Muscle of leg (tissue), 11 donors: Measurements from ENCODE around the gene FGF18. TPM values are rescaled to one million over a fixed set of nuclear protein-coding genes. Genes with fewer than 3 reads are reported as not detected.
A peak's percentile ranks its signal among the peaks of the same experiment; 100 is the strongest.

Source experiments
- DNase-seq: peaks from one replicate; pipeline ENCODE4 v3.0.0; 2013
- H3K27ac ChIP-seq: one replicate; pipeline ENCODE4 v1.5.1; 2013; ENCODE audit warnings: mild to moderate bottlenecking, low read length, control low read depth
- H3K27me3 ChIP-seq: one replicate; pipeline ENCODE4 v1.6.1; 2013; ENCODE audit warnings: low read length; ENCODE audit not compliant: control insufficient read depth, insufficient read depth
- H3K36me3 ChIP-seq: one replicate; pipeline ENCODE4 v1.6.1; 2013; ENCODE audit warnings: low read length; ENCODE audit not compliant: control insufficient read depth, insufficient read depth
- H3K4me1 ChIP-seq: one replicate; pipeline ENCODE4 v1.6.1; 2013; ENCODE audit warnings: low read length; ENCODE audit not compliant: control insufficient read depth, insufficient read depth
- H3K4me3 ChIP-seq: one replicate; pipeline ENCODE4 v1.5.1; 2013; ENCODE audit warnings: low read length, control low read depth
- H3K9me3 ChIP-seq: replicated peaks from 2 replicates; pipeline ENCODE4 v1.6.1; 2013; ENCODE audit warnings: low read depth, low read length; ENCODE audit not compliant: control insufficient read depth
- WGBS: methylation state at CpG from one replicate; pipeline ENCODE4 v1.1.5; 2013; ENCODE audit warnings: missing lambda C conversion rate; ENCODE audit not compliant: insufficient coverage; 5-methylcytosine and 5-hydroxymethylcytosine counted together
- polyA plus RNA-seq, 8 donors: library from polyadenylated mRNA; unstranded; fragments of 120-200 nt; gene quantifications; one replicate each; pipeline versions ENCODE4 v1.2.1 to v1.2.3, GENCODE V29; 2013; ENCODE audit warnings: inconsistent platforms in 1 of 8, low replicate concordance in 1 of 8; ENCODE audit not compliant: insufficient read length in 8 of 8, insufficient read depth in 1 of 8
- total RNA-seq: library from RNA; stranded (reverse); fragments of 120-200 nt; gene quantifications from one replicate; pipeline ENCODE4 v1.2.4, GENCODE V29; 2013

The FGF18 gene
- total and polyA plus RNA-seq, 9 donors: 12.6 to 27.8 (median 20.9) TPM

DNA sequence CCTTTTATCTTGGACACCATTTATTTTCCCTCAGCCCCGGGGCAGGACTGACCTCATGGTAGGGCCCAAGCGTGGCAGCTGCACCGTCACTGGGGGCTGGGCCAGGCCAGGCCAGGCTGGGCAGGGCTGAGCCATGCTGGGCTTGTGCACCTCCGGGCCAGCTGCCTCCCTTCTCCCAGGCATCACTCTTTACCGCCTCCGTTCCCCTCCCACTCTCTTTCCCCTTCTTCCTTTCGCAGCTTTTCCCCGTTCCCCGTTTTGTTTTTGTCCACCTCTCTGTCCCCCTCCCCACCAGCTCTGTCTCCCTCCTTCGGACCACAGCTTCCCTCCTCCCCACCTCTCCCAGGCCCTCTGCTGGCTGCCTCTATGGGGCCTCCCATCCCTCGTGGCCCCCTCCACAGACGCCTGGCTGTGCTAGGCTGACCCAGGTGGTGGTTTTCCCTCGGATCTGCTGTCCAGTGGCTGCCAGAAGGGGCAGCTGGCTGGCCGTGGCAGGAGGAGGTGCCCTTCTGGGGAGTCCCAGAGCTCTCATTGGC is 17.9 kb downstream of the FGF18 start:
- no peaks in the 10 kb centered on the region for H3K27me3 ChIP-seq
- peaks cover 19% of the 10 kb centered on the region for H3K4me1 ChIP-seq
- no peak overlapping the region for H3K4me3 ChIP-seq
- peak overlapping the region; percentile 72 for H3K27ac ChIP-seq
- H3K36me3 ChIP-seq: peaks cover 11% of the 10 kb centered on the region
- 40% methylated on average over 12 of the region's 14 CpGs for WGBS
- DNase-seq: peak; percentile 38
- H3K9me3 ChIP-seq: no peaks in the 10 kb centered on the region

DNA sequence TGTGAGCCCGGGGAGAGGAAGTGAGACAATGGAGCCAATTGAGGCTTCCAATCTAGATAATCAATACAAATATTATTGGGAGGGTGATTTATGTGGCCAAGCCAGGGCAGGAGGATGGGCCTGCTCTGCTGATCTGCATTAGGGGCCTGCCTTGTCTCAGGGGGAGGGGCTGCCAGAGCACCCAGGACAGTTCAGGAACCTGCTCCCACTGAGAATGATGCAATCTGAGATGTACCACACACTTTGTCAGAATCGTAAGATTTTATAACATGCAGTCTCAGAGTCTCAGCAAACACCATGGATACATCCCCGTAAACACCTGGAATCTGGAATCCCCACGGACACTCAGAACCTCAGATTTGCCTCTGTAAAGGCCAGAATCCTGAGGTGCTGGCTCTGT is 19.3 kb downstream of the FGF18 start:
- no peak for DNase-seq
- Histone ChIP-seq H3K27ac (no peak overlapping the region), H3K36me3 (peaks cover 6% of the 10 kb centered on the region), H3K27me3 (no peaks in the 10 kb centered on the region), H3K9me3 (no peaks in the 10 kb centered on the region), H3K4me1 (peaks cover 23% of the 10 kb centered on the region), H3K4me3 (no peak overlapping the region)
- WGBS: 66% methylated on average over 3 of the region's 4 CpGs

DNA sequence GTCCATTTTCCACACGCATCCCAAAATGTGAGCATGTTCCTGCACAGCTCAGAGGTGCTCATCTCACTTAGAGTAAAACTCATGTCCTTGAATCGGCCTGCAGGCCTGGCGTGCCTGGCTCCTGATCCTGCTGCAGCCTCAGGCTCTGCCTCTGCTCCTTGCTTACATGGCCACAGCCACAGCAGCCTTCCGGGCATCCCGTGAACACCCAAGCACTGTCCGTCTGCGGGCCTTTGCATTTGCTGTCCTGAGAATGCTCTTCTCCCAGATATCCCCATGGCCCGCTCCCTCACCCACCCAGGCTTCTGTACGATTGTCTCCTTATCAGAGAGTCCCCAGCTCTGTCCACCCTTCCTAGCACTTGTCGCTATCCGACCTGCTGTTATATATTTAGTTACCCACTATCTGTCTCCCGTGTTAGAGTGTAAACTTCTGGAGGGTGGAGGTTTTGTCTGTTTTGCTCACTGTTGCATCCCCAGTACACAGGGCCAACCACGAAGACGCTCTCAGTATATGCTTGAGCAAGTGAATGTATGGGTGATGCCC is 21.9 kb downstream of the FGF18 start:
- no peak overlapping the region for H3K27ac ChIP-seq
- H3K4me3 ChIP-seq: no peak overlapping the region
- H3K36me3 ChIP-seq: peaks cover 3% of the 10 kb centered on the region

DNA sequence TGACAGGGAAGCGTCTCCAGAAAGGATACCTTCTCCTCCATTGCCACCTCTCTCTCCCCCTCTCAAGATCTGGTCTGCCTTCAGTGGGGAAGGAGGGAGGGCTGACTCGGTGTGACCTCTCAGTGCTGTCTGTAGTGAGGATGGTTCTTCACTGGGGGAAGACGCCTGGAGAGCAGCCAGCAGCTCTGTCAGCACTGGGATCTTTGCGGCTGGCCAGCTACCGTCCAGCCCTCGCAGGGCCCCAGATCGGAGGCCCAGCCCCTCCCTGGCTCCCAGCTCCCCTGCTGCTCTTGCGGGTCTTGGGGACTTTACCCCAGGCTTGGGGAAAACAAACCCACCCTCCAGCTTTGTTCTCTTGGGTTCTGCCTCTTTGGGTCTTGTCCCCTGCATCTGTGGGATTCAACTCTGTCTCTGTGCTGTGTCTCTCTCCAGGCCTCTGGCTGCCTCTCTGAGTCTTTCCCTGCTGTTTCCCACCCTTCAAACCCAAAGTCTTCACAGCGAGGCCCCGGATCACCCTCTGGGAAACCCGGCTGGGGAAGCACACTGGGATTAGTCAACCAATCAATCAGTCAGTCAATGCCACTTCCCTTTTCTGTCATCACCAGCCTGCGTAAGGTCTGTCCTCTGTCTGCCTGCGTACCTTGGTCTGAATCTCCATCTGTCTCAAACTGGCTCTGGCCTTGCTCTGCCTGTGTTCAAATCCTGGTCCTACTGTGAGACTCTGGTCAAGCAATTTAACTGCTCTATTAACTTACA is 23.0 kb downstream of the FGF18 start:
- peaks cover 3% of the 10 kb centered on the region for H3K36me3 ChIP-seq
- no peaks in the 10 kb centered on the region for H3K27me3 ChIP-seq
- 37% methylated on average over 11 of the region's 13 CpGs for WGBS
- peak; percentile 78 for DNase-seq
- peaks cover 27% of the 10 kb centered on the region for H3K4me1 ChIP-seq
- H3K4me3 ChIP-seq: no peak overlapping the region
- no peaks in the 10 kb centered on the region for H3K9me3 ChIP-seq
- no peak overlapping the region for H3K27ac ChIP-seq

More for the DNA sequence above, 21.9 kb downstream of the FGF18 start:
- H3K27me3 ChIP-seq: no peaks in the 10 kb centered on the region
- no peaks in the 10 kb centered on the region for H3K9me3 ChIP-seq
- WGBS: 80% methylated on average over 9 of the region's 14 CpGs
- peaks cover 32% of the 10 kb centered on the region for H3K4me1 ChIP-seq
- no peak for DNase-seq

DNA sequence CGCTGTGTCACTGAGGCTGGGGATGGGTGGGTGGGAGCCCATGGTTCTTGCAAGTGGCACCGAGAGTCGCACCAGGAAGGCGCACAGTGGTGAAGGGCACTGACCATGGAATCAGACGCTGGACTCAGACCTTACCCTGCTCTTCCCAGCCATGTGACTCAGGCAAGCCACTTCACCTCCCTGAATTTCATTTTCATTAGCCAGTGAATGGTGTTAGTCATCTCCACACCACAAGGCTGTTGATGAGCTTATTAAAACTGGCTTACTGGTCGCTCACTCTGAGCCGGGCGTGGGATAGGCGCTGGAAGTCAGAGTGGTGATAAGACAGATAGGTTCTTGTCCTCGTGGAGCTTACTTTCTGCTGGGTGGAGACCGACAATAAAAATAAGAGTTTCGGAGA is 25.1 kb downstream of the FGF18 start:
- peaks cover 22% of the 10 kb centered on the region for H3K4me1 ChIP-seq
- peaks cover 2% of the 10 kb centered on the region for H3K36me3 ChIP-seq
- WGBS: 97% methylated on average over 12 of the region's 12 CpGs
- H3K27ac ChIP-seq: no peak overlapping the region
- no peak overlapping the region for H3K4me3 ChIP-seq
- no peaks in the 10 kb centered on the region for H3K9me3 ChIP-seq
- no peak for DNase-seq
- H3K27me3 ChIP-seq: no peaks in the 10 kb centered on the region

DNA sequence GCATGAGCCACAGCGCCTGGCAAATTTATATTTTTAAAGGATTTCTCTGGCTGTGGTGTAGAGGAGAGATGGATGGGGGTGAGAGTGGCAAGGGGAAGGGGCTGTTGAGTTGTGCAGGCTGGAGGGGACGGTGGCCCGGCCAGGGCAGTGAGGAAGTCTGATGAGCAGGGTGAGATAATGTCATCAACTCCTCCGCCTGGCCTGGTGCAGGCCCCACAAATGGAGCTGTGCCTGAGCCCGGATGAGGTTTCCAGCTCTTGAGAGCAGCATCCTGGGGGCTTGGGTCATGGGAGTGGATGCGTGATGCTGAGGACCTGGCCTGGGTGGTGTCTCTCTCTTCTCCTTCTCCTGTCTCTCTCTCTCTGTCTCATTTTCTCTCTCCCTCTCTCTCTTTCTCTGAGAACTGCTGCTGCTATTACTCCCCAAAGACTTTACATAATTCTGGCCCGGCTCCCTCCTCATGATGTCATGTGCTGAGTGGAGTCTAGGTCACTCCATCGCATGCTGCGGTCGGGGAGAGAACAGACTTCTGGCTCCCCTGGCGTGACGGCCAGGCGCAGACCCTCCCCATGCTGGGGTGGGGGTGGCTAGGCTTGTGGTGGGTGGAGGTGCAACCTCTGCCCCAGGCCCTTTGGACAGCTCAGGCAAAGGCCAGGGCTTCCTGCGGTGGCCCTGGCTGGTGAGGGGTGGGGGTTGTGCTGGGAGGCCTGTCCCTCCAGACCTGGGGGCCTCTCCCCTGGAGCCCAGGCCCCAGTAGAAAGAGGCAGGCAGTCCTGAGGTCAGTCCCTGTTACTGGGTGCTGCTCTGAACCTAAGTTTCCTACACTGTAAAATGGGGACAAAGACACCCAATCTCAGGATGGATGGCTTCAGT is 26.4 kb downstream of the FGF18 start:
- Histone ChIP-seq H3K27me3 (peaks cover 3% of the 10 kb centered on the region), H3K27ac (peak overlapping the region; percentile 67)
- WGBS: 23% methylated on average over 3 of the region's 14 CpGs

DNA sequence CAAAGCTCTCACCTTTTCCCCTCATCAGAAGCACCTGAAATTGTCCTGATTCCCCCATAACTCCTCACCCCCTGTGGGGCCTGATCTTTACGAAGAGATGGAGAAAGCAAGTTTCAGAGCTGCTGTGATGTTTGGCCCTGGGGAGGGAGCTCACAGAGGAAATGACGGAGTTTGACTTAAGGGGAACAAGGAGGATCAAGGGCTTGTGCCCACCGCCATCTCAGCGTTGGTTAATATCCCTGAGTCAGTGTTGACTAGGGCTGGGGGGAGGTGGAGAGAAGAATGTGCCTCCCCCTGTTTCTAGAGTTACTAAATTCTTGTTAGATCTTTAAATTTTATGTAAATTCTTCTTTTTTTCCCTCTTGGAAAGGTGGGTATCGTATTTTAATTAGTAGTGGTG is 27.8 kb downstream of the FGF18 start:
- whole genome bisulfite sequencing: 86% methylated on average over 1 of the region's 5 CpGs

More for the DNA sequence above, 26.4 kb downstream of the FGF18 start:
- peak; percentile 97 for DNase-seq
- Histone ChIP-seq H3K4me3 (no peak overlapping the region), H3K36me3 (peaks cover 2% of the 10 kb centered on the region), H3K4me1 (peaks cover 29% of the 10 kb centered on the region), H3K9me3 (no peaks in the 10 kb centered on the region)

DNA sequence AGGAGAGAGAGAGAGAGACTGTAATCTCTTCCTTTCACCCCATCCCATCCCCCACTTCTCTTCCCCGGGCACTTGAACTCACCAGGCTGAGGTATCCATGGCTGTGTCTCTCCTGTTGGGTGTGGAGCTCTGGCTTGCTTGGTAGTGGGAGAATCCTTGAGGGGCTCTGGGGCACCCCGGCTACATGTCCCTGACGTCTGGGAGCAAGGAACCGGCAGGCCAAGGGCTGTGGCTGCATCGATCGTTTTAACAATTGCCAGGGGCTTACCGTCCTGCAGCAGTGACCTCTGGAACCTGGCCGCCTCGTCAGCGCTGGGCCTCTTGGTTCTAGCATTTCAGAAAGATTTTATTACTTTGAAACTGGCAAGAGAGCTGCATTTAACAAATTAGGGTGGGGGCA is 30.0 kb downstream of the FGF18 start:
- DNase-seq: no peak
- no peak overlapping the region for H3K27ac ChIP-seq
- no peaks in the 10 kb centered on the region for H3K9me3 ChIP-seq
- H3K4me1 ChIP-seq: peaks cover 23% of the 10 kb centered on the region
- H3K4me3 ChIP-seq: no peak overlapping the region
- peaks cover 11% of the 10 kb centered on the region for H3K36me3 ChIP-seq
- 64% methylated on average over 9 of the region's 10 CpGs for WGBS
- peaks cover 8% of the 10 kb centered on the region for H3K27me3 ChIP-seq

More for the DNA sequence above, 27.8 kb downstream of the FGF18 start:
- Histone ChIP-seq H3K4me3 (no peak overlapping the region), H3K27me3 (peaks cover 8% of the 10 kb centered on the region), H3K9me3 (no peaks in the 10 kb centered on the region), H3K36me3 (peaks cover 11% of the 10 kb centered on the region), H3K4me1 (peaks cover 28% of the 10 kb centered on the region), H3K27ac (no peak overlapping the region)
- DNase-seq: no peak

DNA sequence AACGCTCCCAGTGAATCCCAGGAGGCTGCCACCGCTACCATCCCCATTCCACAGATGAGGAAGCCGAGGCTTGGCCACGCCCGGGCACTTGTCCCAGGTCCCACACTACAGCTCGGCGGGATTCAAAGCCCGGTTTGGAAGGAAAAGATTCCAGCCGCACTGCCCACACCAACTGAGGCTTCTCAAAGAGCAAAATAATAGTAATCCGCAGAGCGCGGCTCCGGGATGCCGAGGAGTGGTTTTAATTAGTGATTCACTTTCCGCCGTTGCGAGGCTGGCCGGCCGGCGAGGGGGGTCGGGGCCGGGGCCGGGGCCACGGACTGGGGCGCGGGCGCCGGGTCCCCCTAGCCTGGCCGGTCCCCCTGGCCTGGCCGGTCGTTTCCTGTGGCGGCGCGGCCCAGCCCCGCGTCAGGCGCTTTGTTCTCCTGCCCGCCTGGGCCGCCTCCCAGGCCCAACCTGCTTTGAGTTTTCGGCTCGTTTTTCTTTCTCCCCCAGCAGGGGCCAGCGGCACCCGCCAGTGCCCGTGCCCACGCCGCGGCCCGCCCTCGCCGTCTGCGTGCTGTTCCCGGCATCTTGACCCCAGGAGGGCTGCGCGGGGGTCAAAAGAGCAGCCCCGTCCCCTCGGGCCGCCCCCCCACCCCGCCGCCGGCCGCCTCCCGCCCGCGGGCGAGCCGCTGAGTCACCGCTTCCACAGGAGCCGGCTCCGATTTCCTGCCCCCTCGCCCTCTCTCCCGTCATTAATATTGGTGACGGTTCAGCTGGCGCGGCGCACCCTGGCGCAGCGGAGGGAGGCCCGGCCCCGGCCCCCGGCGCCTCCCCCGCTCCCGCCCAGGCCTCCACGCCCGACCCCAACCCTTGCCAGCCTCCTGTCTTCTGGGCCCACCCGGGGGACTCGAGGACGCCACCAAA is 31.2 kb downstream of the FGF18 start:
- peak overlapping the region; percentile 59 for H3K27ac ChIP-seq
- H3K4me3 ChIP-seq: peak overlapping the region; percentile 17
- peaks cover 20% of the 10 kb centered on the region for H3K4me1 ChIP-seq
- H3K36me3 ChIP-seq: peaks cover 14% of the 10 kb centered on the region
- 11% methylated on average over 83 of the region's 88 CpGs for WGBS
- DNase-seq: peak; percentile 81
- H3K27me3 ChIP-seq: peaks cover 8% of the 10 kb centered on the region
- H3K9me3 ChIP-seq: no peaks in the 10 kb centered on the region
